H9 (cell line): ENCODE measurements around the gene THSD7B. TPM values are rescaled to one million over a fixed set of nuclear protein-coding genes. Genes with fewer than 3 reads are reported as not detected.

Source experiments
- DNase-seq: peaks from one replicate; pipeline ENCODE4 v3.0.0-alpha.2; 2017
- H2AFZ ChIP-seq: one replicate; pipeline ENCODE4 v1.6.1; 2013; ENCODE audit warnings: mild to moderate bottlenecking, low read length, control low read depth, moderate library complexity
- H2AK5ac ChIP-seq: 2 replicates; pipeline ENCODE4 v1.6.1; 2013; ENCODE audit warnings: low read length, control low read depth, mixed read lengths; ENCODE audit not compliant: insufficient read length
- H2BK120ac ChIP-seq: one replicate; pipeline ENCODE4 v1.6.1; 2013; ENCODE audit warnings: low read depth, mild to moderate bottlenecking, low read length, control low read depth, inconsistent platforms; ENCODE audit not compliant: poor library complexity, severe bottlenecking
- H2BK12ac ChIP-seq: 2 replicates; pipeline ENCODE4 v1.6.1; 2013; ENCODE audit warnings: low read length, control low read depth, mixed read lengths, low read depth; ENCODE audit not compliant: insufficient read length
- H2BK15ac ChIP-seq: 2 replicates; pipeline ENCODE4 v1.6.1; 2013; ENCODE audit warnings: low read depth, low read length, control low read depth
- H2BK20ac ChIP-seq: one replicate; pipeline ENCODE4 v1.6.1; 2013; ENCODE audit warnings: low read depth, mild to moderate bottlenecking, low read length, control low read depth, inconsistent platforms; ENCODE audit not compliant: poor library complexity, severe bottlenecking
- H2BK5ac ChIP-seq: 2 replicates; pipeline ENCODE4 v1.6.1; 2013; ENCODE audit warnings: low read length, control low read depth, mixed read lengths; ENCODE audit not compliant: insufficient read length
- H3K14ac ChIP-seq: 2 replicates; pipeline ENCODE4 v1.6.1; 2013; ENCODE audit warnings: low read length, control low read depth; ENCODE audit not compliant: insufficient read depth
- H3K18ac ChIP-seq: 2 replicates; pipeline ENCODE4 v1.6.1; 2013; ENCODE audit warnings: low read depth, mild to moderate bottlenecking, mixed read lengths, low read length, control low read depth; ENCODE audit not compliant: insufficient read length
- H3K23ac ChIP-seq: 2 replicates; pipeline ENCODE4 v1.6.1; 2013; ENCODE audit warnings: low read length, control low read depth, mixed read lengths, low read depth; ENCODE audit not compliant: insufficient read length
- H3K23me2 ChIP-seq: 2 replicates; pipeline ENCODE4 v1.6.1; 2013; ENCODE audit warnings: low read depth, mild to moderate bottlenecking, mixed read lengths, low read length, control low read depth; ENCODE audit not compliant: insufficient read length, poor library complexity, severe bottlenecking
- H3K27ac ChIP-seq: 2 replicates; pipeline ENCODE4 v1.5.1; 2013; ENCODE audit warnings: low read length, control low read depth, mixed read lengths, low read depth; ENCODE audit not compliant: insufficient read length
- H3K27me3 ChIP-seq: 2 replicates; pipeline ENCODE4 v1.6.1; 2013; ENCODE audit warnings: low read length, control low read depth, inconsistent platforms; ENCODE audit not compliant: insufficient read depth
- H3K4ac ChIP-seq: 2 replicates; pipeline ENCODE4 v1.6.1; 2013; ENCODE audit warnings: low read depth, mild to moderate bottlenecking, control low read depth, inconsistent platforms, low read length, moderate library complexity
- H3K4me1 ChIP-seq: 2 replicates; pipeline ENCODE4 v1.6.1; 2013; ENCODE audit warnings: low read length, control low read depth, inconsistent platforms; ENCODE audit not compliant: insufficient read depth
- H3K4me2 ChIP-seq: 2 replicates; pipeline ENCODE4 v1.6.1; 2013; ENCODE audit warnings: low read length, control low read depth, mixed read lengths; ENCODE audit not compliant: insufficient read length, insufficient read depth
- H3K56ac ChIP-seq: 2 replicates; pipeline ENCODE4 v1.6.1; 2013; ENCODE audit warnings: low read depth, mild to moderate bottlenecking, mixed read lengths, low read length, control low read depth; ENCODE audit not compliant: insufficient read length
- H3K79me1 ChIP-seq: 2 replicates; pipeline ENCODE4 v1.6.1; 2013; ENCODE audit warnings: low read depth, mild to moderate bottlenecking, moderate library complexity, low read length, control low read depth, inconsistent platforms; ENCODE audit not compliant: insufficient read depth, poor library complexity, severe bottlenecking
- H3K79me2 ChIP-seq: 2 replicates; pipeline ENCODE4 v1.6.1; 2013; ENCODE audit warnings: low read length, control low read depth, inconsistent platforms; ENCODE audit not compliant: insufficient read depth
- H3K9ac ChIP-seq: 2 replicates; pipeline ENCODE4 v1.6.1; 2013; ENCODE audit warnings: low read length, control low read depth, mixed read lengths; ENCODE audit not compliant: insufficient read length; ENCODE audit errors: extremely low read depth
- H3K9me3 ChIP-seq: one replicate; pipeline ENCODE4 v1.6.1; 2013; ENCODE audit warnings: low read depth, low read length, inconsistent platforms; ENCODE audit not compliant: control insufficient read depth
- H3T11ph ChIP-seq: one replicate; pipeline ENCODE4 v1.6.1; 2013; ENCODE audit warnings: mild to moderate bottlenecking, low read length, control low read depth, inconsistent platforms
- H4K20me1 ChIP-seq: one replicate; pipeline ENCODE4 v1.6.1; 2013; ENCODE audit not compliant: control insufficient read depth, insufficient read length, insufficient read depth
- H4K5ac ChIP-seq: 2 replicates; pipeline ENCODE4 v1.6.1; 2013; ENCODE audit warnings: low read depth, mild to moderate bottlenecking, mixed read lengths, low read length, control low read depth; ENCODE audit not compliant: insufficient read length
- H4K8ac ChIP-seq: replicated peaks from 2 replicates; pipeline ENCODE4 v1.6.1; 2013; ENCODE audit warnings: low read length, control low read depth, mixed read lengths, low read depth; ENCODE audit not compliant: insufficient read length
- H4K91ac ChIP-seq: 2 replicates; pipeline ENCODE4 v1.6.1; 2013; ENCODE audit warnings: low read depth, mild to moderate bottlenecking, moderate library complexity, mixed read lengths, low read length, control low read depth; ENCODE audit not compliant: insufficient read length
- H3K27ac Mint-ChIP-seq, 3 experiments: 2 replicates in 2 of 3; 3 replicates in 1 of 3; pipeline ENCODE4 v1.8.0; 2020 to 2021; ENCODE audit warnings: mixed read lengths in 3 of 3, mild to moderate bottlenecking in 1 of 3, moderate library complexity in 1 of 3
- H3K27me3 Mint-ChIP-seq: 2 replicates; pipeline ENCODE4 v1.8.0; 2021; ENCODE audit warnings: low read depth, mild to moderate bottlenecking, moderate library complexity, mixed read lengths
- H3K36me3 Mint-ChIP-seq, 3 experiments: 2 replicates in 2 of 3; 3 replicates in 1 of 3; pipeline ENCODE4 v1.8.0; 2020 to 2021; ENCODE audit warnings: low read depth in 3 of 3, mixed read lengths in 3 of 3; ENCODE audit not compliant: insufficient read depth in 1 of 3
- H3K4me1 Mint-ChIP-seq, 2 experiments: 2 replicates each; pipeline ENCODE4 v1.8.0; 2020; ENCODE audit warnings: mixed read lengths in 2 of 2
- H3K4me3 Mint-ChIP-seq, 2 experiments: 2 replicates in 1 of 2; 3 replicates in 1 of 2; pipeline ENCODE4 v1.8.0; 2020 to 2021; ENCODE audit warnings: mild to moderate bottlenecking in 2 of 2, mixed read lengths in 2 of 2, moderate library complexity in 1 of 2
- H3K9me3 Mint-ChIP-seq, 2 experiments: 2 replicates in 1 of 2; 3 replicates in 1 of 2; pipeline ENCODE4 v1.8.0; 2020; ENCODE audit warnings: mild to moderate bottlenecking in 2 of 2, mixed read lengths in 2 of 2, moderate library complexity in 1 of 2
- WGBS: extraction: QIAGEN DNeasy Blood & Tissue Kit; methylation state at CpG from one replicate; pipeline ENCODE4 v1.1.7; 2013; ENCODE audit warnings: missing lambda C conversion rate, low lambda C conversion rate, mixed read lengths; ENCODE audit not compliant: insufficient read length; ENCODE audit errors: extremely low coverage; 5-methylcytosine and 5-hydroxymethylcytosine counted together
- total RNA-seq: library from RNA; stranded (reverse); gene quantifications from 2 replicates; pipeline ENCODE4 v1.2.1, GENCODE V29; 2021
- TF ChIP-seq, protein P1 (sequence below): fragments of 200-600 bp; sonication (generic); conservative IDR thresholded peaks from 3 replicates; pipeline ENCODE4 v1.8.0; 2021; ENCODE audit warnings: antibody characterized with exemption, mild to moderate bottlenecking

Gene THSD7B
- total RNA-seq, 1 experiment from 2014 or later = 0.85 TPM

DNA sequence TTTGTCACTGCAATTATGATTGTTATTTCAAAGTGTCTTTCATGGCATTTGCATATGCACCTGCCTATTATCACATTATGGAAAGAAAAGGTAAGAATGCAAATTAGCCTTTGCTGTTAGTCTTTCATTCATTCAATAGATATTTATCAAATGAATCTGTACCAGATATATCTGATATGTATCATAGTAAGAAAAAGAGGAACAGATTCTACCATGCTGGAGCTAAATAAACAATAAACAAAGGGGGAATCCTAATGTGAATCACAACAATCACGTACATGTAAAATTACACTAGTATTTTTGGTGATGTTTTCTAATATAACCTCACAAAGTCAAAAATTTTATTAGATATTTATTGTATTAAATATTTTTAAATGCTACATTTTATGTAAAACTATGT is 446.4 kb downstream of the THSD7B start:
- H3K27ac Mint-ChIP-seq = no peak overlapping the region

More for the DNA sequence above, 446.4 kb downstream of the THSD7B start:
- H2AFZ ChIP-seq = no peak overlapping the region
- no peaks in the 10 kb centered on the region for H3K79me1 ChIP-seq
- no peaks in the 10 kb centered on the region for H3K27me3 ChIP-seq
- no peak overlapping the region for H3T11ph ChIP-seq
- H2BK120ac ChIP-seq = no peak overlapping the region
- no peak for DNase-seq
- TF ChIP-seq, protein P1, sequence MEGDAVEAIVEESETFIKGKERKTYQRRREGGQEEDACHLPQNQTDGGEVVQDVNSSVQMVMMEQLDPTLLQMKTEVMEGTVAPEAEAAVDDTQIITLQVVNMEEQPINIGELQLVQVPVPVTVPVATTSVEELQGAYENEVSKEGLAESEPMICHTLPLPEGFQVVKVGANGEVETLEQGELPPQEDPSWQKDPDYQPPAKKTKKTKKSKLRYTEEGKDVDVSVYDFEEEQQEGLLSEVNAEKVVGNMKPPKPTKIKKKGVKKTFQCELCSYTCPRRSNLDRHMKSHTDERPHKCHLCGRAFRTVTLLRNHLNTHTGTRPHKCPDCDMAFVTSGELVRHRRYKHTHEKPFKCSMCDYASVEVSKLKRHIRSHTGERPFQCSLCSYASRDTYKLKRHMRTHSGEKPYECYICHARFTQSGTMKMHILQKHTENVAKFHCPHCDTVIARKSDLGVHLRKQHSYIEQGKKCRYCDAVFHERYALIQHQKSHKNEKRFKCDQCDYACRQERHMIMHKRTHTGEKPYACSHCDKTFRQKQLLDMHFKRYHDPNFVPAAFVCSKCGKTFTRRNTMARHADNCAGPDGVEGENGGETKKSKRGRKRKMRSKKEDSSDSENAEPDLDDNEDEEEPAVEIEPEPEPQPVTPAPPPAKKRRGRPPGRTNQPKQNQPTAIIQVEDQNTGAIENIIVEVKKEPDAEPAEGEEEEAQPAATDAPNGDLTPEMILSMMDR = no peak
- H3K27me3 Mint-ChIP-seq = no peaks in the 10 kb centered on the region
- H3K18ac ChIP-seq = no peak overlapping the region
- H3K79me2 ChIP-seq = no peaks in the 10 kb centered on the region
- H3K4ac ChIP-seq = no peak overlapping the region
- H2BK12ac ChIP-seq = no peak overlapping the region
- H3K4me1 ChIP-seq = peaks cover 3% of the 10 kb centered on the region; the same call in 1 of the 2 replicates
- H3K4me2 ChIP-seq = no peak overlapping the region
- no peak overlapping the region for H4K91ac ChIP-seq
- no peak overlapping the region for H4K5ac ChIP-seq
- H3K9me3 ChIP-seq = no peaks in the 10 kb centered on the region
- no peaks in the 10 kb centered on the region for H3K23me2 ChIP-seq
- no peak overlapping the region for H3K56ac ChIP-seq
- H3K14ac ChIP-seq = no peak overlapping the region
- H3K27ac ChIP-seq = no peak overlapping the region
- H2BK5ac ChIP-seq = no peak overlapping the region
- no peak overlapping the region for H2AK5ac ChIP-seq
- no peak overlapping the region for H3K23ac ChIP-seq
- no peak overlapping the region for H2BK15ac ChIP-seq
- no peak overlapping the region for H4K8ac ChIP-seq
- H3K9ac ChIP-seq = no peak overlapping the region
- peaks cover 23 to 26% of the 10 kb centered on the region in 2 experiments for H3K4me1 Mint-ChIP-seq
- no CpG with 5 or more reads among the region's 1 CpG for WGBS
- H3K4me3 Mint-ChIP-seq = no peak overlapping the region
- no peak overlapping the region for H2BK20ac ChIP-seq
- no peaks in the 10 kb centered on the region for H3K9me3 Mint-ChIP-seq
- no peaks in the 10 kb centered on the region for H3K36me3 Mint-ChIP-seq
- no peaks in the 10 kb centered on the region for H4K20me1 ChIP-seq
